Epithelial cell of umbilical artery (primary cell): Measurements from ENCODE around the gene KRTAP9-9. TPM values are rescaled to one million over a fixed set of nuclear protein-coding genes. Genes with fewer than 3 reads are reported as not detected.

ENCODE experiments used
- total RNA-seq: library from RNA; depleted of rRNA; stranded (reverse); fragments of >200 nt; gene quantifications from 2 replicates; pipeline ENCODE4 v1.2.3, GENCODE V29; 2014

The KRTAP9-9 gene
- total RNA-seq: not detected in 2 replicates

GRCh38 chr17:41255381-41256290 lies at the start of gene KRTAP9-9:
Gene KRTAP9-9 (plus strand): TSS chr17:41255384.

GRCh38 chr17:41226598-41227095 lies 28.5 kb upstream of the KRTAP9-9 start, which contains the start of gene KRTAP9-2:
Gene KRTAP9-2 (plus strand): TSS chr17:41226648. CDS start chr17:41226655, 7 bp downstream.

GRCh38 chr17:41232399-41233105 lies 22.6 kb upstream of the KRTAP9-9 start, which contains the start of gene KRTAP9-3:
Gene KRTAP9-3 (plus strand): TSS chr17:41232449. CDS start chr17:41232502, 53 bp downstream.

GRCh38 chr17:41237949-41238437 lies 17.2 kb upstream of the KRTAP9-9 start, which contains the start of gene KRTAP9-8:
Gene KRTAP9-8 (plus strand): TSS chr17:41237999. CDS start chr17:41238052, 53 bp downstream.

GRCh38 chr17:41249637-41250240 lies 5.4 kb upstream of the KRTAP9-9 start, which contains the start of gene KRTAP9-4:
Gene KRTAP9-4 (plus strand): TSS chr17:41249687. CDS start chr17:41249721, 34 bp downstream.

GRCh38 chr17:41265078-41265477 lies 9.9 kb downstream of the KRTAP9-9 start, which contains the start of gene KRTAP9-6:
Gene KRTAP9-6 (plus strand): TSS chr17:41265378. CDS start chr17:41265378, 0 bp downstream.

GRCh38 chr17:41275648-41276190 lies 20.5 kb downstream of the KRTAP9-9 start, which contains the start of gene KRTAP9-7:
Gene KRTAP9-7 (plus strand): TSS chr17:41275698. CDS start chr17:41275698, 0 bp downstream.

GRCh38 chr17:41301916-41302901 lies 47.0 kb downstream of the KRTAP9-9 start, which contains the start of gene KRTAP29-1:
Gene KRTAP29-1 (minus strand): TSS chr17:41302851. CDS start chr17:41302851, 0 bp downstream.

Other genes starting within 250 kb of the KRTAP9-9 start
- not detected in 2 replicates for gene KRTAP3-1, start 246.3 kb upstream of the KRTAP9-9 start, total RNA-seq
- under 0.01 and 0.46 TPM in 2 replicates for gene KRTAP1-5, start 228.2 kb upstream of the KRTAP9-9 start, total RNA-seq
- not detected in 2 replicates for gene KRTAP1-4, start 225.2 kb upstream of the KRTAP9-9 start, total RNA-seq
- not detected in 2 replicates for gene KRTAP1-3, start 220.5 kb upstream of the KRTAP9-9 start, total RNA-seq
- gene KRTAP1-1, start 213.9 kb upstream of the KRTAP9-9 start, total RNA-seq: not detected in 2 replicates
- gene KRTAP2-1, start 208.1 kb upstream of the KRTAP9-9 start, total RNA-seq: not detected in 2 replicates
- not detected in 2 replicates for gene KRTAP2-2, start 200.2 kb upstream of the KRTAP9-9 start, total RNA-seq
- gene KRTAP2-3, start 195.3 kb upstream of the KRTAP9-9 start, total RNA-seq: not detected in 2 replicates
- not detected in 2 replicates for gene KRTAP2-4, start 189.5 kb upstream of the KRTAP9-9 start, total RNA-seq
- not detected in 2 replicates for gene KRTAP4-7, start 171.2 kb upstream of the KRTAP9-9 start, total RNA-seq
- not detected in 2 replicates for gene KRTAP4-8, start 157.2 kb upstream of the KRTAP9-9 start, total RNA-seq
- not detected in 2 replicates for gene KRTAP4-16, start 153.2 kb upstream of the KRTAP9-9 start, total RNA-seq
- not detected in 2 replicates for gene KRTAP4-9, start 150.0 kb upstream of the KRTAP9-9 start, total RNA-seq
- not detected in 2 replicates for gene KRTAP4-11, start 137.0 kb upstream of the KRTAP9-9 start, total RNA-seq
- gene KRTAP4-12, start 131.2 kb upstream of the KRTAP9-9 start, total RNA-seq: not detected in 2 replicates
- not detected in 2 replicates for gene KRTAP4-6, start 114.8 kb upstream of the KRTAP9-9 start, total RNA-seq
- not detected in 2 replicates for gene KRTAP4-5, start 105.6 kb upstream of the KRTAP9-9 start, total RNA-seq
- gene KRTAP4-4, start 94.6 kb upstream of the KRTAP9-9 start, total RNA-seq: not detected in 2 replicates
- gene KRTAP4-3, start 87.2 kb upstream of the KRTAP9-9 start, total RNA-seq: not detected in 2 replicates
- gene KRTAP4-2, start 77.2 kb upstream of the KRTAP9-9 start, total RNA-seq: not detected in 2 replicates
- not detected in 2 replicates for gene KRTAP4-1, start 70.5 kb upstream of the KRTAP9-9 start, total RNA-seq
- not detected in 2 replicates for gene KRTAP9-1, start 65.5 kb upstream of the KRTAP9-9 start, total RNA-seq
- not detected in 2 replicates for gene KRTAP9-2, start 28.7 kb upstream of the KRTAP9-9 start, total RNA-seq
- not detected in 2 replicates for gene KRTAP9-3, start 22.9 kb upstream of the KRTAP9-9 start, total RNA-seq
- not detected in 2 replicates for gene KRTAP9-8, start 17.4 kb upstream of the KRTAP9-9 start, total RNA-seq
- gene KRTAP9-4, start 5.7 kb upstream of the KRTAP9-9 start, total RNA-seq: not detected in 2 replicates
- gene KRTAP9-6, start 10.0 kb downstream of the KRTAP9-9 start, total RNA-seq: not detected in 2 replicates
- not detected in 2 replicates for gene KRTAP9-7, start 20.3 kb downstream of the KRTAP9-9 start, total RNA-seq
- not detected in 2 replicates for gene KRTAP29-1, start 47.5 kb downstream of the KRTAP9-9 start, total RNA-seq
- not detected in 2 replicates for gene KRTAP16-1, start 53.9 kb downstream of the KRTAP9-9 start, total RNA-seq
- not detected in 2 replicates for gene KRTAP17-1, start 60.3 kb downstream of the KRTAP9-9 start, total RNA-seq
- not detected in 2 replicates for gene KRT33A, start 95.4 kb downstream of the KRTAP9-9 start, total RNA-seq
- gene KRT33B, start 114.4 kb downstream of the KRTAP9-9 start, total RNA-seq: not detected in 2 replicates
- 0.91 TPM in 1 of 2 replicates, not detected in the other for gene KRT34, start 126.9 kb downstream of the KRTAP9-9 start, total RNA-seq
- gene KRT31, start 142.2 kb downstream of the KRTAP9-9 start, total RNA-seq: not detected in 2 replicates
- not detected in 2 replicates for gene KRT37, start 169.2 kb downstream of the KRTAP9-9 start, total RNA-seq
- gene KRT38, start 185.6 kb downstream of the KRTAP9-9 start, total RNA-seq: not detected in 2 replicates
- gene KRT32, start 212.0 kb downstream of the KRTAP9-9 start, total RNA-seq: not detected in 2 replicates
- not detected in 2 replicates for gene KRT35, start 225.8 kb downstream of the KRTAP9-9 start, total RNA-seq
- not detected in 2 replicates for gene KRT36, start 234.5 kb downstream of the KRTAP9-9 start, total RNA-seq